HEK293 (cell line): Measurements from ENCODE around the gene PROSER2.

Experiments
- CTCF ChIA-PET: fragments of 350-600 bp; formaldehyde crosslinking; extraction: SDS; loops from one replicate; lab custom pipeline; 2021; ENCODE audit warnings: antibody characterized with exemption; lab: Yijun Ruan, JAX
- POLR2A ChIA-PET: fragments of 300-600 bp; formaldehyde crosslinking; extraction: SDS; loops from one replicate; lab custom pipeline; 2020; ENCODE audit warnings: antibody characterized with exemption, inconsistent platforms; lab: Yijun Ruan, JAX
- H3K27ac ChIP-seq: fragments of 200-500 bp; sonication (Bioruptor generic); 2 replicates; pipeline ENCODE4 v1.5.1; 2014; ENCODE audit warnings: low read depth, low read length, control low read depth, inconsistent platforms; ENCODE audit errors: extremely low read depth
- H3K36me3 ChIP-seq, 2 experiments: fragments of 200-500 bp in 1 of 2; sonication (Bioruptor generic) in 1 of 2; 1 replicate in 1 of 2; 2 replicates in 1 of 2; pipeline ENCODE4 v1.5.1; 2014 to 2017; ENCODE audit warnings: inconsistent platforms in 2 of 2, low read length in 2 of 2; ENCODE audit not compliant: control insufficient read depth in 2 of 2, insufficient read depth in 1 of 2
- H3K4me1 ChIP-seq: fragments of 200-500 bp; sonication (Bioruptor generic); 2 replicates; pipeline ENCODE4 v1.5.1; 2014; ENCODE audit warnings: mild to moderate bottlenecking, low read length, inconsistent platforms; ENCODE audit not compliant: control insufficient read depth, insufficient read depth
- H3K4me3 ChIP-seq: 2 replicates; pipeline ENCODE4 v1.5.1; 2011; ENCODE audit warnings: low read depth, mild to moderate bottlenecking, control low read depth, low read length, moderate library complexity
- H3K9me3 ChIP-seq: fragments of 200-500 bp; sonication (Bioruptor generic); 2 replicates; pipeline ENCODE4 v1.5.1; 2014; ENCODE audit warnings: low read depth, low read length, inconsistent platforms; ENCODE audit not compliant: control insufficient read depth, insufficient read depth
- HOXC10 ChIP-seq: sonication (generic); formaldehyde crosslinking; IDR thresholded peaks from 2 replicates; pipeline ENCODE4 v1.8.1; 2023; ENCODE audit warnings: mild to moderate bottlenecking, missing genetic modification reagents
- HOXD13 ChIP-seq: sonication (generic); formaldehyde crosslinking; IDR thresholded peaks from 2 replicates; pipeline ENCODE4 v1.8.0; 2022; ENCODE audit warnings: missing genetic modification reagents, borderline replicate concordance
- MEIS1 ChIP-seq: sonication (generic); formaldehyde crosslinking; IDR thresholded peaks from 2 replicates; pipeline ENCODE4 v1.8.1; 2022; ENCODE audit warnings: missing genetic modification reagents, mild to moderate bottlenecking, borderline replicate concordance
- MYNN ChIP-seq: fragments of 450-650 bp; formaldehyde crosslinking; IDR thresholded peaks from 2 replicates; pipeline ENCODE4 v1.5.1; 2016; ENCODE audit warnings: missing biosample characterization, missing genetic modification characterization, borderline replicate concordance
- REPIN1 ChIP-seq: fragments of 450-650 bp; formaldehyde crosslinking; IDR thresholded peaks from 2 replicates; pipeline ENCODE4 v1.5.1; 2017; ENCODE audit warnings: missing biosample characterization, missing genetic modification characterization, low read depth
- ZBTB21 ChIP-seq: fragments of 450-650 bp; formaldehyde crosslinking; IDR thresholded peaks from 2 replicates; pipeline ENCODE4 v1.5.1; 2017; ENCODE audit warnings: missing biosample characterization, missing genetic modification characterization
- ZBTB26 ChIP-seq: fragments of 450-650 bp; formaldehyde crosslinking; optimal IDR thresholded peaks from 2 replicates; pipeline ENCODE3; 2016; ENCODE audit warnings: missing biosample characterization, mild to moderate bottlenecking, missing genetic modification characterization
- ZFP41 ChIP-seq: fragments of 450-650 bp; formaldehyde crosslinking; IDR thresholded peaks from 2 replicates; pipeline ENCODE4 v1.5.1; 2016; ENCODE audit warnings: missing biosample characterization, missing genetic modification characterization, borderline replicate concordance
- ZNF184 ChIP-seq: fragments of 450-650 bp; IDR thresholded peaks from 2 replicates; pipeline ENCODE4 v1.5.1; 2018; ENCODE audit warnings: missing biosample characterization, mild to moderate bottlenecking, missing genetic modification characterization
- ZNF214 ChIP-seq: fragments of 450-650 bp; formaldehyde crosslinking; IDR thresholded peaks from 2 replicates; pipeline ENCODE4 v1.5.1; 2017; ENCODE audit warnings: missing biosample characterization, mild to moderate bottlenecking, missing genetic modification characterization, borderline replicate concordance
- ZNF292 ChIP-seq: fragments of 450-650 bp; formaldehyde crosslinking; IDR thresholded peaks from 2 replicates; pipeline ENCODE4 v1.5.1; 2016; ENCODE audit warnings: low read depth, missing biosample characterization, missing genetic modification characterization, borderline replicate concordance
- ZNF302 ChIP-seq: fragments of 450-650 bp; formaldehyde crosslinking; IDR thresholded peaks from 2 replicates; pipeline ENCODE4 v1.5.1; 2016; ENCODE audit warnings: missing biosample characterization, missing genetic modification characterization, low read depth
- ZNF366 ChIP-seq: fragments of 450-650 bp; formaldehyde crosslinking; conservative IDR thresholded peaks from 2 replicates; pipeline ENCODE4 v1.5.1; 2016; ENCODE audit warnings: missing biosample characterization, missing genetic modification characterization
- ZNF416 ChIP-seq: fragments of 450-650 bp; formaldehyde crosslinking; IDR thresholded peaks from 2 replicates; pipeline ENCODE4 v1.5.1; 2016; ENCODE audit warnings: missing biosample characterization, missing genetic modification characterization
- ZNF777 ChIP-seq: fragments of 450-650 bp; formaldehyde crosslinking; IDR thresholded peaks from 2 replicates; pipeline ENCODE4 v1.5.1; 2017; ENCODE audit warnings: missing biosample characterization, missing genetic modification characterization, borderline replicate concordance
- TF ChIP-seq, protein P1 (sequence below): fragments of 450-650 bp; formaldehyde crosslinking; IDR thresholded peaks from 2 replicates; pipeline ENCODE4 v1.5.1; 2016; ENCODE audit warnings: missing biosample characterization, missing genetic modification characterization
- TF ChIP-seq, protein P2 (sequence below): fragments of 450-650 bp; formaldehyde crosslinking; IDR thresholded peaks from 2 replicates; pipeline ENCODE4 v1.5.0; 2017; ENCODE audit warnings: missing biosample characterization, missing genetic modification characterization, borderline replicate concordance
- TF ChIP-seq, protein P3 (sequence below): fragments of 450-650 bp; formaldehyde crosslinking; IDR thresholded peaks from 2 replicates; pipeline ENCODE4 v1.5.1; 2016; ENCODE audit warnings: missing biosample characterization, missing genetic modification characterization

The PROSER2 gene

GRCh38 chr10:11810973-11811372 is 12.2 kb upstream of the PROSER2 start:
- Histone ChIP-seq H3K27ac (no peak overlapping the region), H3K4me3 (no peak overlapping the region), H3K36me3 (no peaks in the 10 kb centered on the region), H3K9me3 (no peaks in the 10 kb centered on the region), H3K4me1 (no peaks in the 10 kb centered on the region)
- POLR2A ChIA-PET: no interaction called here
- CTCF ChIA-PET: interaction anchor here (0.6 to 2.6 kb wide), 2 partner anchors 9 to 1545 kb away, joined by 3 to 18 read pairs; no protein-coding TSS in a partner anchor
- TF ChIP-seq HOXC10 (CRISPR knock-in tag): no peak
- TF ChIP-seq, protein P1, sequence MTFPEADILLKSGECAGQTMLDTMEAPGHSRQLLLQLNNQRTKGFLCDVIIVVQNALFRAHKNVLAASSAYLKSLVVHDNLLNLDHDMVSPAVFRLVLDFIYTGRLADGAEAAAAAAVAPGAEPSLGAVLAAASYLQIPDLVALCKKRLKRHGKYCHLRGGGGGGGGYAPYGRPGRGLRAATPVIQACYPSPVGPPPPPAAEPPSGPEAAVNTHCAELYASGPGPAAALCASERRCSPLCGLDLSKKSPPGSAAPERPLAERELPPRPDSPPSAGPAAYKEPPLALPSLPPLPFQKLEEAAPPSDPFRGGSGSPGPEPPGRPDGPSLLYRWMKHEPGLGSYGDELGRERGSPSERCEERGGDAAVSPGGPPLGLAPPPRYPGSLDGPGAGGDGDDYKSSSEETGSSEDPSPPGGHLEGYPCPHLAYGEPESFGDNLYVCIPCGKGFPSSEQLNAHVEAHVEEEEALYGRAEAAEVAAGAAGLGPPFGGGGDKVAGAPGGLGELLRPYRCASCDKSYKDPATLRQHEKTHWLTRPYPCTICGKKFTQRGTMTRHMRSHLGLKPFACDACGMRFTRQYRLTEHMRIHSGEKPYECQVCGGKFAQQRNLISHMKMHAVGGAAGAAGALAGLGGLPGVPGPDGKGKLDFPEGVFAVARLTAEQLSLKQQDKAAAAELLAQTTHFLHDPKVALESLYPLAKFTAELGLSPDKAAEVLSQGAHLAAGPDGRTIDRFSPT (tag by site-specific recombination): no peak
- TF ChIP-seq ZNF302 (tag by site-specific recombination): no peak
- TF ChIP-seq, protein P2, sequence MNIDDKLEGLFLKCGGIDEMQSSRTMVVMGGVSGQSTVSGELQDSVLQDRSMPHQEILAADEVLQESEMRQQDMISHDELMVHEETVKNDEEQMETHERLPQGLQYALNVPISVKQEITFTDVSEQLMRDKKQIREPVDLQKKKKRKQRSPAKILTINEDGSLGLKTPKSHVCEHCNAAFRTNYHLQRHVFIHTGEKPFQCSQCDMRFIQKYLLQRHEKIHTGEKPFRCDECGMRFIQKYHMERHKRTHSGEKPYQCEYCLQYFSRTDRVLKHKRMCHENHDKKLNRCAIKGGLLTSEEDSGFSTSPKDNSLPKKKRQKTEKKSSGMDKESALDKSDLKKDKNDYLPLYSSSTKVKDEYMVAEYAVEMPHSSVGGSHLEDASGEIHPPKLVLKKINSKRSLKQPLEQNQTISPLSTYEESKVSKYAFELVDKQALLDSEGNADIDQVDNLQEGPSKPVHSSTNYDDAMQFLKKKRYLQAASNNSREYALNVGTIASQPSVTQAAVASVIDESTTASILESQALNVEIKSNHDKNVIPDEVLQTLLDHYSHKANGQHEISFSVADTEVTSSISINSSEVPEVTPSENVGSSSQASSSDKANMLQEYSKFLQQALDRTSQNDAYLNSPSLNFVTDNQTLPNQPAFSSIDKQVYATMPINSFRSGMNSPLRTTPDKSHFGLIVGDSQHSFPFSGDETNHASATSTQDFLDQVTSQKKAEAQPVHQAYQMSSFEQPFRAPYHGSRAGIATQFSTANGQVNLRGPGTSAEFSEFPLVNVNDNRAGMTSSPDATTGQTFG: no peak

DNA sequence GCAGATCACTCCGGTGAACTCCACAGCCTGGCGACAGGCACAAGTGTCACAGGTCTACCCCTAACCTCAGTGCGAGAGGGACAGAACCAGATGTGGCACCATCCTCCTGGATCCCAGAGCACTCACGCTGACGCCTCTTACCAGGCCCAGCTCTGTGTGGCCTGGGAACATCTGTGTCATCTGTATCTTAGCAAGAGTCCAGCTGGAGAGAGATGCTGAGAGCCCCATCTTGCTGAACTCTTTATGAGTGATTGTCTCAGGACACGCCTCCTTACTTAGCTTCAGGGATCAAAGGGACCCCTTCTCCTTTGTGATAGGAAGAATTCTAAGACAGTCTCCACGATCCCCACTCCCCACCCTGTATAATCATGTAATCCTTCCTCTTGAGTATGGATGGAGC is 10.0 kb upstream of the PROSER2 start:
- Histone ChIP-seq H3K36me3 (no peaks in the 10 kb centered on the region), H3K4me1 (no peaks in the 10 kb centered on the region), H3K4me3 (no peak overlapping the region), H3K9me3 (no peaks in the 10 kb centered on the region), H3K27ac (no peak overlapping the region)
- POLR2A ChIA-PET: interaction anchor here (0.6 kb wide), 1 partner anchor 199 kb away, joined by 4 read pairs; no protein-coding TSS in a partner anchor
- TF ChIP-seq, protein P3, sequence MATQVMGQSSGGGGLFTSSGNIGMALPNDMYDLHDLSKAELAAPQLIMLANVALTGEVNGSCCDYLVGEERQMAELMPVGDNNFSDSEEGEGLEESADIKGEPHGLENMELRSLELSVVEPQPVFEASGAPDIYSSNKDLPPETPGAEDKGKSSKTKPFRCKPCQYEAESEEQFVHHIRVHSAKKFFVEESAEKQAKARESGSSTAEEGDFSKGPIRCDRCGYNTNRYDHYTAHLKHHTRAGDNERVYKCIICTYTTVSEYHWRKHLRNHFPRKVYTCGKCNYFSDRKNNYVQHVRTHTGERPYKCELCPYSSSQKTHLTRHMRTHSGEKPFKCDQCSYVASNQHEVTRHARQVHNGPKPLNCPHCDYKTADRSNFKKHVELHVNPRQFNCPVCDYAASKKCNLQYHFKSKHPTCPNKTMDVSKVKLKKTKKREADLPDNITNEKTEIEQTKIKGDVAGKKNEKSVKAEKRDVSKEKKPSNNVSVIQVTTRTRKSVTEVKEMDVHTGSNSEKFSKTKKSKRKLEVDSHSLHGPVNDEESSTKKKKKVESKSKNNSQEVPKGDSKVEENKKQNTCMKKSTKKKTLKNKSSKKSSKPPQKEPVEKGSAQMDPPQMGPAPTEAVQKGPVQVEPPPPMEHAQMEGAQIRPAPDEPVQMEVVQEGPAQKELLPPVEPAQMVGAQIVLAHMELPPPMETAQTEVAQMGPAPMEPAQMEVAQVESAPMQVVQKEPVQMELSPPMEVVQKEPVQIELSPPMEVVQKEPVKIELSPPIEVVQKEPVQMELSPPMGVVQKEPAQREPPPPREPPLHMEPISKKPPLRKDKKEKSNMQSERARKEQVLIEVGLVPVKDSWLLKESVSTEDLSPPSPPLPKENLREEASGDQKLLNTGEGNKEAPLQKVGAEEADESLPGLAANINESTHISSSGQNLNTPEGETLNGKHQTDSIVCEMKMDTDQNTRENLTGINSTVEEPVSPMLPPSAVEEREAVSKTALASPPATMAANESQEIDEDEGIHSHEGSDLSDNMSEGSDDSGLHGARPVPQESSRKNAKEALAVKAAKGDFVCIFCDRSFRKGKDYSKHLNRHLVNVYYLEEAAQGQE (tag by site-specific recombination): no peak
- TF ChIP-seq ZNF214: no peak
- no peak for TF ChIP-seq HOXD13 (CRISPR knock-in tag)
- no peak for TF ChIP-seq ZNF366 (tag by site-specific recombination)
- no peak for TF ChIP-seq MEIS1
- no peak for TF ChIP-seq ZNF292 (tag by site-specific recombination)
- TF ChIP-seq ZBTB21: no peak
- no peak for TF ChIP-seq ZNF777
- TF ChIP-seq REPIN1 (tag by site-specific recombination): no peak
- TF ChIP-seq ZFP41 (tag by site-specific recombination): no peak
- no peak for TF ChIP-seq ZBTB26 (tag by site-specific recombination)
- TF ChIP-seq MYNN (tag by site-specific recombination): no peak
- no peak for TF ChIP-seq ZNF416 (tag by site-specific recombination)
- TF ChIP-seq ZNF184: no peak
- CTCF ChIA-PET: interaction anchor here (1.0 to 1.8 kb wide), 2 partner anchors 20 to 173 kb away, joined by 3 to 4 read pairs; no protein-coding TSS in a partner anchor
